Astrocyte (in vitro differentiated cells and primary cell): ENCODE results near the gene CBS.

ENCODE experiments used
- EZH2 ChIP-seq: IDR thresholded peaks from 2 replicates; pipeline ENCODE4 v1.6.1; 2012; ENCODE audit warnings: mild to moderate bottlenecking, low read length, inconsistent platforms; ENCODE audit not compliant: insufficient read depth
- TF ChIP-seq, protein P1 (sequence below): IDR thresholded peaks from 2 replicates; pipeline ENCODE4 v1.5.1; 2011; ENCODE audit warnings: low read depth, mild to moderate bottlenecking, inconsistent platforms, low read length, moderate library complexity; ENCODE audit not compliant: insufficient read depth

DNA sequence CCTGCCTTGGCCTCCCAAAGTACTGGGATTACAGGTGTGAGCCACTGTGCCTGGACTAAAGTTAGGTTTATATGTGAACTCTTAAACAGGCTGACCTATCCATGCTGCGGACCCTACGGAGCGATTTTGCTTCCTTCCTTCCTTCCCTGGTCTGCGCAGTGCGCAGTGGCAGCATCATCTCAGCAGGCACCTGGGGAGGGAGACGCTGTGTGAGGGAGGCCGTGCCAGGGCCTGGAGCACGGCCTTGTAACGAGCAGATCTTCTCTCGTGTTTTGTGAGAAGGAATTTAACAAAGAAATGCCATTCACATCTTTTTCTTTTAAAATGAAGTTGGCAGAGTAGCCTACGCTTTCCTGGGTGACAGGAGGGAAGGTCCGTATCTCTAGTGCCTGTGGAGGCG, 55.5 kb downstream of the CBS start:
- TF ChIP-seq, protein P1, sequence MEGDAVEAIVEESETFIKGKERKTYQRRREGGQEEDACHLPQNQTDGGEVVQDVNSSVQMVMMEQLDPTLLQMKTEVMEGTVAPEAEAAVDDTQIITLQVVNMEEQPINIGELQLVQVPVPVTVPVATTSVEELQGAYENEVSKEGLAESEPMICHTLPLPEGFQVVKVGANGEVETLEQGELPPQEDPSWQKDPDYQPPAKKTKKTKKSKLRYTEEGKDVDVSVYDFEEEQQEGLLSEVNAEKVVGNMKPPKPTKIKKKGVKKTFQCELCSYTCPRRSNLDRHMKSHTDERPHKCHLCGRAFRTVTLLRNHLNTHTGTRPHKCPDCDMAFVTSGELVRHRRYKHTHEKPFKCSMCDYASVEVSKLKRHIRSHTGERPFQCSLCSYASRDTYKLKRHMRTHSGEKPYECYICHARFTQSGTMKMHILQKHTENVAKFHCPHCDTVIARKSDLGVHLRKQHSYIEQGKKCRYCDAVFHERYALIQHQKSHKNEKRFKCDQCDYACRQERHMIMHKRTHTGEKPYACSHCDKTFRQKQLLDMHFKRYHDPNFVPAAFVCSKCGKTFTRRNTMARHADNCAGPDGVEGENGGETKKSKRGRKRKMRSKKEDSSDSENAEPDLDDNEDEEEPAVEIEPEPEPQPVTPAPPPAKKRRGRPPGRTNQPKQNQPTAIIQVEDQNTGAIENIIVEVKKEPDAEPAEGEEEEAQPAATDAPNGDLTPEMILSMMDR: no peak
- no peak for TF ChIP-seq EZH2
